SU-DHL-6 (cell line): ENCODE data around the gene DOCK8.

Experiments used
- CTCF ChIP-seq: fragments of 200-600 bp; sonication (generic); IDR thresholded peaks from one replicate; pipeline ENCODE4 v1.5.1; 2017; ENCODE audit warnings: antibody characterized with exemption, mild to moderate bottlenecking, low read length, moderate library complexity; ENCODE audit not compliant: insufficient read depth, poor library complexity, severe bottlenecking
- EZH2phosphoT487 ChIP-seq: fragments of 200-600 bp; sonication (generic), shearing (Covaris generic); conservative IDR thresholded peaks from 2 replicates; pipeline ENCODE4 v1.6.1; 2018; ENCODE audit warnings: mild to moderate bottlenecking, antibody characterized with exemption, low read length, moderate library complexity, mixed read lengths

- no peak for TF ChIP-seq CTCF
- TF ChIP-seq EZH2phosphoT487 = no peak
These were observed 290.5 kb downstream of the DOCK8 start for GRCh38 chr9:504921-505740.
